HG02981 (cell line): ENCODE data around the gene SLC35F6.
"Not testable (repeated sequence)": the region's sequence is repeated elsewhere in the genome, so short reads cannot be mapped to it uniquely, and the experiment has no call there.

Source experiments
- ATAC-seq: cut with Tn5 transposase; IDR thresholded peaks from one replicate; pipeline ENCODE4 v1.9.1; 2021; ENCODE audit warnings: mild to moderate bottlenecking, moderate library complexity; ENCODE audit not compliant: unreplicated experiment

SLC35F6 gene

GRCh38 chr2:26754972-26755670, 9.0 kb upstream of the SLC35F6 start:
- ATAC-seq: no peak

GRCh38 chr2:26756337-26756736, 7.7 kb upstream of the SLC35F6 start:
- ATAC-seq: no peak

GRCh38 chr2:26757873-26758789, 6.0 kb upstream of the SLC35F6 start:
- ATAC-seq: no peak

- no peak for ATAC-seq
Measured at GRCh38 chr2:26758790-26759321, 5.2 kb upstream of the SLC35F6 start.

GRCh38 chr2:26759845-26760244, 4.2 kb upstream of the SLC35F6 start:
- no peak for ATAC-seq

- ATAC-seq: not testable (repeated sequence)
Measured at GRCh38 chr2:26760991-26761390, 3.1 kb upstream of the SLC35F6 start.

GRCh38 chr2:26763019-26763418, 1.1 kb upstream of the SLC35F6 start:
- no peak for ATAC-seq

GRCh38 chr2:26764906-26765305, 822 bp downstream of the SLC35F6 start:
- no peak for ATAC-seq

- ATAC-seq: no peak
Measured at GRCh38 chr2:26765475-26766200, 1.6 kb downstream of the SLC35F6 start.

- no peak for ATAC-seq
Measured at GRCh38 chr2:26767129-26767528, 3.0 kb downstream of the SLC35F6 start.

- no peak for ATAC-seq
Measured at GRCh38 chr2:26767894-26768487, 3.9 kb downstream of the SLC35F6 start.

GRCh38 chr2:26768759-26769088, 4.6 kb downstream of the SLC35F6 start:
- ATAC-seq: no peak

GRCh38 chr2:26769089-26769761, 5.1 kb downstream of the SLC35F6 start:
- no peak for ATAC-seq

- no peak for ATAC-seq
Measured at GRCh38 chr2:26770986-26771586, 7.0 kb downstream of the SLC35F6 start.

- ATAC-seq: no peak
Measured at GRCh38 chr2:26772064-26773001, 8.2 kb downstream of the SLC35F6 start.

GRCh38 chr2:26776195-26776800, 12.2 kb downstream of the SLC35F6 start:
- ATAC-seq: no peak

GRCh38 chr2:26778098-26778497, 14.0 kb downstream of the SLC35F6 start:
- no peak for ATAC-seq

- no peak for ATAC-seq
Measured at GRCh38 chr2:26778507-26778906, 14.4 kb downstream of the SLC35F6 start.
